ENCODE results near the gene ATE1.

- TF ChIP-seq CTCF (IDR thresholded peaks at IDR 0.05), result no peak
- TF ChIP-seq POLR2A (IDR thresholded peaks at IDR 0.05), result no peak
- no peak for TF ChIP-seq POLR2AphosphoS5 (IDR thresholded peaks at IDR 0.05)
Observed at GRCh38 chr10:121740069-121740468, 187.8 kb downstream of the ATE1 start.

Data from breast epithelium (tissue), 3 donors.